ENCODE measurements around the gene MED26.

Gene MED26

GRCh38 chr19:16609511-16610200 lies 18.3 kb downstream of the MED26 start:
- DNase-seq = no peak

GRCh38 chr19:16608290-16608739 lies 19.7 kb downstream of the MED26 start:
- DNase-seq = no peak

- no peak for DNase-seq
These were observed 20.2 kb downstream of the MED26 start for GRCh38 chr19:16607819-16608218.

DNA sequence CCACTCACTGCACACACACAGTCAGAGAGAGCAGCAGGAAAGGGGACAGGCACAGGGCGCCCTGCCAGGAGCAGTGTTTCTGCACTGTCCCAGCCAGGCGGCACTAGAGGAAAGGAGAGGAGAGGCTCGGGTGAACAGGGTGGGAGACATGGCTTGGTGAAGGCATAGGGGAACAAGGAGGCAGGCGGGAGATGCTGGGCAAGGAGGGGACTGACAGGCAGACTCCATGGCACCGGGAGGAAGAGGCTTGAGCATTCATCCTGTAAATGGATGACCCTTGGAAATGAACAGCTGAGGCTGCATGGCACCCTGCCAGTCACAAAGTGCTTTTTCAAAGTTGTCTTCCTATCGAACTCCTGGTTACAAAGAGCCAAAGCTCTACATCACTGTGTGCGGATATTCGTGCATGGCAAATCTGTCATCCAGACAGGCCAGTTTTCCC lies 22.4 kb downstream of the MED26 start:
- DNase-seq = no peak

- DNase-seq = no peak
These were observed 22.9 kb downstream of the MED26 start for GRCh38 chr19:16605115-16605514.

- DNase-seq = no peak
These were observed 23.4 kb downstream of the MED26 start for GRCh38 chr19:16604615-16605014.

- DNase-seq = no peak
These were observed 24.9 kb downstream of the MED26 start for GRCh38 chr19:16603090-16603489.

DNA sequence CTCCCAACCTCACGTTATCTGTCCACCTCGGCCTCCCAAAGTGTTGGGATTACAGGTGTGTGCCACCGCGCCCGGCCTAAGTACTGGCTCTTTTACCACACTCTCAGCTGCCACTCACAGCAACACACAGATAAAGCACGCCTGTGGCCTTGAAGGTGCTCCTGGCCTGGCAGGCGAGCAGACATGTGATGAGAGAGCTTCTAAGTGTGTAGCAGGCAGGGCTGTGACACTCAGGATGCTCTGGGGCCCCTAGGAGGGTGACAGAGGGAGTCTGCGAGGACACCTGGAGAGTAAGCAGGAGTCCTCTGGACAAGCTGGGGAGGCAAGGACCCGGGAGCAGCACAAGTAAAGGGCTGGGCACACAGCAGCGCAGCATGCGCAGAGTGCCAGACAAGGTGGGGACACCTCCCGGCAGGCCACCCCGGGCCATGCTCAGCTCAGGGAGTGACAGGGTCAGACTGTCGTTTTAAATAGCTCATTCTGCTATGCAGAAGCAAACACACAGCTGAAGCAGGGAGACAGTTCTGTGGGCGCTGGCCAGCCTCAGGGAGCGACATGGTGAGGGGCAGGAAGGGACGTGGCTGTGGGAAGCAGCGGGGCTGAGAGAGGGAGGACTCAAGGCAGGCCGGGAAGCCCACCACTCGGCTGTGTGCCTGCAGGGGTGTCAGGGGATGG lies 26.5 kb downstream of the MED26 start:
- DNase-seq = no peak

- DNase-seq = no peak
These were observed 27.2 kb downstream of the MED26 start for GRCh38 chr19:16600824-16601223.

GRCh38 chr19:16599655-16600346 lies 28.2 kb downstream of the MED26 start:
- DNase-seq = no peak

GRCh38 chr19:16598848-16599247 lies 29.2 kb downstream of the MED26 start:
- no peak for DNase-seq

DNA sequence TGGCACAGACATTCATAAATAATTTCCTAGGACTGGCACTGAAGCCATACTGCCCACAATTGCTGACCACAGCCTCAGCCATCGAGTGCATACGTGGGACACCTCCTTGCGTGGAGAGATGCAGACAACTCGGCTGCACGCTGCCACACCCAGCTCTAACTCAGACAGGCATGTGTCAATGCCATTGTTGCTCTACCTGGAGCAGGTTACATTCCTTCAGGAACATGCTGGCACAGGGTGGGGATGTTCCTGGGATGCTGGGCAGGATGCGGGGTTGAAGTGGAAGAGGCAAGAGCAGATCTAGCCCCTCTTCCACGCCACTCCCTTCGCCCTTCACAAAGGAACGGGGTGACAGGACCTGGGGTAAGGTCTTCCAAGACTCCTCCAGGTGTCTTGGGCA lies 31.6 kb downstream of the MED26 start:
- DNase-seq = no peak

DNA sequence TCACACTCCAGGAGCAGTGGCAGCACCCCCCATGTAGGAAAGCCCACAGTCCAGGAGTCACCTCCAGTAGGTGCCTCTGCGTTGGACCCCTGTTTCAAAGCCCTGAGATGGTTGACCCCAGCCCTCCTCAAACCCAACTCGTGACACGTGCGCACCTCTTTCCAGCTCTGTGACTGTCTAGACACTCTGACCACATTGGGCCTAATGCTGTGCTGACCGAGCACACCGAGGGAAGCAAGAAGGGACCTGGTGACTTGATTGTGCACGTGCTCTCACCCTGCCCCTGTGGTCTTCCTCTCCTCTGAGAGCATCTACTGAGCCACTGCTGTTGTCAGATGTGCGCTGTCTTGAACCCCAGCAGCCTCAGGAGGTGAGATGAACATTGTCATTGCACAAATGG lies 32.9 kb downstream of the MED26 start:
- no peak for DNase-seq

GRCh38 chr19:16594681-16595091 lies 33.3 kb downstream of the MED26 start:
- DNase-seq = peak; percentile 36 to 52

- DNase-seq = peak; percentile 59 to 65
These were observed 33.8 kb downstream of the MED26 start for GRCh38 chr19:16594131-16594586.

GRCh38 chr19:16593181-16593580 lies 34.8 kb downstream of the MED26 start:
- no peak for DNase-seq

GRCh38 chr19:16591803-16592556 lies 36.0 kb downstream of the MED26 start:
- DNase-seq = no peak

GRCh38 chr19:16590876-16591802 lies 36.9 kb downstream of the MED26 start:
- DNase-seq = no peak

DNA sequence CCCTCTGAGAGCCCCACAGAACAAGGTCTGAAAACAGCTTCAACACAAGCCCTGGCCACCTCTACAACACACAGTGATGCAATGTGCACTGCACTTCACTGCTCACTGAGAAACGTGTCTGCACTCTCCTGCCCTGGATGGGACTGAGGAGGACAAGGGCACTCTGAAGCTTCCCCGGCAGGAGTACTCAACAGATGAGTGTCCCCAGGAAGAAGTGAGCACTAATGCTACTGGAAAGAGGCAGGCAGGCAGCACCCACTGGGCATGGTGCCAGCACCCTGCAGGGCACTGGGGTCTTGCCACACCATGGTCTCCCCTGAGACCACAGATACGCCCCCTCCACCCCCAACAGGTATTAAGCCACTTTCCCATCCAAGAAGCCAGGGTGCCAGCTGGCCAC lies 38.1 kb downstream of the MED26 start:
- no peak for DNase-seq

- no peak for DNase-seq
These were observed 39.0 kb downstream of the MED26 start for GRCh38 chr19:16588824-16589577.

Data from activated T-cell treated with anti-CD3 and anti-CD28 coated beads, Interleukin-2, amount 50 U/mL, for 48 hours (primary cell).